ENCODE data around the gene LPAR6. TPM values are rescaled to one million over a fixed set of nuclear protein-coding genes. Genes with fewer than 3 reads are reported as not detected.

LPAR6 gene
- total RNA-seq (2022; extraction: Qiagen RNA extraction; ENCODE audit: low read depth) = 0.54 to 1.3 TPM (median 0.89 TPM) in 5 replicates

GRCh38 chr13:48412881-48413351 is at the start of gene LPAR6:
Gene LPAR6 (minus strand): TSS chr13:48413113. CDS start chr13:48412423, 690 bp downstream.

Other genes with a start within 250 kb of the LPAR6 start
- 125 to 180 TPM (median 139 TPM) in 5 replicates for gene ITM2B, start 179.9 kb downstream of the LPAR6 start, total RNA-seq (2022; extraction: Qiagen RNA extraction; ENCODE audit: low read depth)
- gene RB1, start 109.4 kb downstream of the LPAR6 start, total RNA-seq (2022; extraction: Qiagen RNA extraction; ENCODE audit: low read depth) = 13.9 to 21.4 TPM (median 14.9 TPM) in 5 replicates
- 1.2 to 1.9 TPM (median 1.4 TPM) in 5 replicates for gene RCBTB2, start 120.0 kb upstream of the LPAR6 start, total RNA-seq (2022; extraction: Qiagen RNA extraction; ENCODE audit: low read depth)
- gene CYSLTR2, start 240.8 kb upstream of the LPAR6 start, total RNA-seq (2022; extraction: Qiagen RNA extraction; ENCODE audit: low read depth) = not detected in 5 replicates